Kidney glomerular epithelial cell (primary cell): Measurements from ENCODE around the gene MVB12B.

Experiments used
- DNase-seq: peaks from one replicate; lab custom pipeline; 2025; lab: John Stamatoyannopoulos, UW

Gene MVB12B

GRCh38 chr9:126494746-126495145, 168.1 kb downstream of the MVB12B start:
- DNase-seq: no peak

GRCh38 chr9:126495411-126496180, 169.0 kb downstream of the MVB12B start:
- DNase-seq: no peak

DNA sequence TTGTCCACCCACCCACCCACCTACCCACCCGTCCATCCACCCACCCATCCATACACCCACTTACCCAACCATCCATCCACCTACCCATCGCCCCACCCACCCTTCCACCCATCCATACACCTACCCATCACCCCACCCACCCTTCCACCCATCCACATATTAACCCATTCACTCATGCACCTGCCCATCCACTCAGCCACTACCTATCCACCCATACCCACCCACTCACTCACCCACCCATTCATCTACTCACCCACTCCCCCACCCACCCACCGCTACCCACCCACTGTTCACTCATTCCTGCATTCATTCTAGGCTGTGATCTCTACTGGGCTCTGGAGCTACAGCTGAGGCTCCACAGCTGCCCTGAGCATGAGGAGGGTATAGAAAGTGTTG, 169.6 kb downstream of the MVB12B start:
- DNase-seq: no peak

GRCh38 chr9:126496781-126497659, 170.4 kb downstream of the MVB12B start:
- no peak for DNase-seq

GRCh38 chr9:126497660-126498275, 171.1 kb downstream of the MVB12B start:
- DNase-seq: no peak

DNA sequence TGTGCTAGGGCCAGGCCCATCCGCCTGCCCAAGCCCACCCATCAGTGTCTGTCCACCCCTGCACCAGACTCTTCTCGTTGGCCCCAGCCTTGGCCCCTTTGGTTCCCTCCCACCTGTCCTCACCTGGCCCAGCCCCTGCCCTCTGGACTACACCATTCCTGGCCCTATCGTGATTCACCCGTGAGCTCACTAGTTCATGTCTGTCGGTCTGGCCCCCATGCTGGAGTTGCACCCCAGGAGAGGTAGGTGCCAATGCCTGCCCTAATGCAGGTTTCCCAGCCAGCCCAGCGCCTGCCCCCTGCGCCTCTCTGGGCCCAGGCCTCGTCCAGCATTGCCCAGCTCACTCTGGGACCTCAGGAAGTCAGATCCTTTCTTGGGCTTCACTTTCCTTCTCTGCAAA, 171.7 kb downstream of the MVB12B start:
- DNase-seq: no peak

DNA sequence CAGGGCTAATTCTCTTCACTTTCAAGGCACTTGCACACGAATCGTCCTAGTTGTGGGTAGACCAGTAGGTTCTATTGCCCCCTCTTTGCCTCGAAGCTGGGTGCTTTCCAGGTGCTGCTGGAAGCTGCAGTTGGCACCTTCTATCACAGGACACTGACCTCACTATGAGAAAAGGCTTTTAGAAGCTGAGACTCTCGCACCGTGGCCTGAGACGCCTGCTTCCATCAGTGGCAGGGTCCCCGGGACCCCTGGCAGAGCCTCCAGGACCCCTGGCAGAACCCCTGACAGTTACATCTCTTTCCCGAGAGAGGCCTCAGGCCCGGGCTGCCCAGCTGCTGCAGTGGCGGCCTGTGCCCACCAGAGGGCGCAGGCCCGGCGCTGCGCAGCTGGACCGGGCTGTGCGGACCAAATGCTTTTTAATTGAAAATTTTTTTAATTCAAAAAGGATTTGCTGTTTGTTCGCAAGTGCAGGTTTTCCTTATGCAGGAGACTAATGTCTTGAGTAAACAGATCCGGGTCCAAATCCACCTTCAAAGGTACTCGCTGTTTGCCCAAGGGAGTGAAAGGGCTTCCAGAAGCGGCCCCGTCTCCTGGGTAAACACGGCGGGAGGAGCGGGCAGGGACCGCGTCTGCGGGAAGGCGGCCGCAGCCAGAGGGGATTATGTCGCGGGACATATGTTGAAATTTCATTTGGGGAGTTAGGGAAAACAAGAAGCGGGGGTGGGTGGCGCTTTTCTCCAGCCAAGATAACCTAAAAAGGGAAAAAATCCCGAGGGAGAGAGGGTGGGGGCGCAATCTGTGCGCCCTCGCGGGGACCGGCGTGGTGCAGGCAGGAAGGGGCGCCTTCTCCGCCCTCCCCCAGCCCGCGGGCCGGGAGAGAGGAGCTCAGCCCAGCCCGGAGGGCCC, 172.6 kb downstream of the MVB12B start:
- DNase-seq: no peak

DNA sequence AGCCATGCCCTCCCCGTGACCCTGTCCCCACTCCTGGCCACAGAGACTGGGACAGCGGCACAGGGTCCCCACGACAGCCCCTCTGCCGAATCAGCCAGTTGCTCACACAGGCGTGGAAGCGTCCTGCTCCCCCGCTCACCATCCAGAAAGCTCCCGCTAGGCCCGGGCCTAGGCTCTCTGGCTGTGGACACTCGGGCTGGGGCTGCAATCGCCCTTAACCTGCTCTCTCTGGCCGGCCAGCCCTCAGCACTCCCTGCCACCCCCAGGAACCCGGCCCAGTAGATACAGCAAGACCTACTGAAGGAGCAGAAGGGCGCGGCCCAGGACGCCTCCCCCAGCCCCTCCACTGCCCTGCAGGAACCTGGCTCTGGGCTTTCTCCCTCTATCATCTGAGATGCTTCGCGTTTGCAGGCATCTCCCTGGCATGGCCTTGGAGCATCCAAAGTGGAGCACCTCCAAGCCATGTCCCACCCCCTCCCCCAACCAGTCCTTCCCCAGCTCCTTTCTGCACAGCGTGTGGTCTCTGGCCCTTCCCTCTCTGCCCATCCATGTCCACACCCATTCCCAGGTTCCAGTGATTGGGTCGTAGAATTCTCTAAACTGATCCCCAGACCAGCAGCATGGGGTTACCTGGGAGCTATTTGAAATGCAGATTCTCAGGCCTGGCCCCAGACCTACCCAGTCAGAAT, 173.4 kb downstream of the MVB12B start:
- DNase-seq: no peak

DNA sequence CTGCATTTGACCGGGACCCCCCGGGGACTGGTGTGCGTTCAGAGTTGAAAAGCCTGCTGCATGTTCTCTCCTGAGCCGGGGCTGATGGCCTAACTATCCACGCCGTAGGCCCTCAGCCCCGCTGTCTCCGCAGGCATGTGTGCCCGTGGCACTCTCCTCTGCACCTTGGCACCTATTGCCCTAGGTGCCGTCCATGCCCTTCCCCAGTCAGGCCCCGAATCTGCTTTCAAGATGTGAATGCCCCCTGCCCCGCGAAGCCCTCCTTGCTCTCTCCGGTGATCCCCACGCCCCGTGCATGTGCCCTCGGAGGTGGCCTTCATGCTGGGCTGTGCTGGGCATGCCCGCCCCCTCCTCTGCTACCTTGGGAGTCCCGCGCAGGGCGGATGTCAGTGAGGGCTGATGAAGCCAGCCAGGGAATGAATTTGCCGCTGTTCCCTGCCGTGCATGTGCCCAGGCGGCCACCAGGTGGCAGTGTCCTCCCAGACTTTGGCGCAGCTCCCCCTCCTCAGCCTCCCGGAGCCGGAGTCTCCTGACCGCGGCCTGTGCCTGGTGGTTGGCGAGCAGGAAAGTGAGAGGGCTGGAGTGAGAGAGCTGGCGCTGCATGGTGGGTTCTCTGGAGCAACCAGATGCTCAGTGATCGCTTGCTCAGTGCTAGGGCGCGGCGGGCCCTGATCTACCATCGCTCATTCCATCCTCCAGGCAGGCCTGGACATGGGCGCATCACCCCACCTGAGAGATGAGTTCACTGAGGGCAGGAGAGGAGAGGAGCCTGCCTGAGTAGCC, 174.2 kb downstream of the MVB12B start:
- DNase-seq: peak; percentile 51

GRCh38 chr9:126501383-126502331, 175.0 kb downstream of the MVB12B start:
- DNase-seq: no peak

- DNase-seq: no peak
Measured at GRCh38 chr9:126502417-126503332, 176.0 kb downstream of the MVB12B start.

DNA sequence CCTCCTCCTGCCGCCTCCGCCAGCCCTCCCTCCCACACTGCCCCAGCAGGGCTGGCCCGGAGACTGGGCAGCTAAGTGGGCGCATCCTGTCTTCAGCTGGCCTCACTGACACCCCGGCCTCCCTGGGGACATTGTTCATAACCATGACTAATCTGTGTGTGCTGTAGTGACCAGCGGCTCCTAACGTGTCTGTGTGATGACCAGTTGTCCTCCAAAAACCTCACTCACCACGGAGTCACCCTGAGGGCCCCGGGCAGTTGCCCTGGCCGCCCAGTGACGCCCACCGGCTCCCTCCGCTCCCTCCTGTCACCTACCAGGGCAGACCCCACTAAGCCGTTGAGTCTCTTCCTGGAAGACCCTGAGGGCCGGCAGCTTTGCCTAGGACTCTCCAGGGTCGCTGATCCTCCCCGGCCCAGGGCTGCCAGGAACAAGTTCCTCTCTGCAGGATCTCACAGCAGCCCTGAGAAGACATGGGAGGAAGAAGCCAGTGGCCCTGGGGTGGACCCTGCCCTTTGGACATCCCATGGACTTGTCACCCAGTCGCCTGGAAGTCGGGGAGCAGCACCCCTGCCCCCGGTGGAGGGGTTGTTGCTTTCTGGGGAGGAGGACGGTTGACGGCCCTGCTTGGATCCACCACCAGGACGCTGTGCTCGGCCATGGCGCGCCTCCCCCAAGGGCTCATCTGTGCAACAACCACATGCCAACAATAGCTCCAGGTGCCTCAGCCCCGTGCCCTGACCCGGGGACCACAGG, 176.9 kb downstream of the MVB12B start:
- DNase-seq: no peak

- no peak for DNase-seq
Measured at GRCh38 chr9:126504086-126504976, 177.7 kb downstream of the MVB12B start.

DNA sequence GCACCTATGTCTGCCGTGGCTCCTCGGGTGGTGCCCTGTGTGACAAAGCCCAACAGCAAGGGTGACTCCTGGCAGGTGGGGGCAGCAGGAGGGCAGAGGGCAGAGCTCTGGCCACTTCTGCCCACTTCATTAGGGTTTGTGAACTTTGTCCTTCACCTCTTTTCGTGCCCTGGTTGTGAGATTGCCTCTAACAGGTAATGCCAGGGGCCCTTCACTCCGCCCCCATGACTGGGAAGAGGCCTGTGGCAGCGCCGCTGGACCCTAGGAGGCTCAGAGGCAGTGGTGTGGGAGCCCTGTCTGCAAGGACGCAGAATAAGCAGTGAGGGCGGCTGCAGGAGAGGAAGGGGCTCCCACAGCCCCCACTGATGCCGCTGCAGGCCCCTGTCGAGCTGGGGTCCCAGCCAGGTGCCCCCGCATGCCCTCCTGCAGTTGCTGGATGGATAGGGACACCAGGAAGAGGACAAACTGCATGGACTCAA, 178.4 kb downstream of the MVB12B start:
- no peak for DNase-seq

DNA sequence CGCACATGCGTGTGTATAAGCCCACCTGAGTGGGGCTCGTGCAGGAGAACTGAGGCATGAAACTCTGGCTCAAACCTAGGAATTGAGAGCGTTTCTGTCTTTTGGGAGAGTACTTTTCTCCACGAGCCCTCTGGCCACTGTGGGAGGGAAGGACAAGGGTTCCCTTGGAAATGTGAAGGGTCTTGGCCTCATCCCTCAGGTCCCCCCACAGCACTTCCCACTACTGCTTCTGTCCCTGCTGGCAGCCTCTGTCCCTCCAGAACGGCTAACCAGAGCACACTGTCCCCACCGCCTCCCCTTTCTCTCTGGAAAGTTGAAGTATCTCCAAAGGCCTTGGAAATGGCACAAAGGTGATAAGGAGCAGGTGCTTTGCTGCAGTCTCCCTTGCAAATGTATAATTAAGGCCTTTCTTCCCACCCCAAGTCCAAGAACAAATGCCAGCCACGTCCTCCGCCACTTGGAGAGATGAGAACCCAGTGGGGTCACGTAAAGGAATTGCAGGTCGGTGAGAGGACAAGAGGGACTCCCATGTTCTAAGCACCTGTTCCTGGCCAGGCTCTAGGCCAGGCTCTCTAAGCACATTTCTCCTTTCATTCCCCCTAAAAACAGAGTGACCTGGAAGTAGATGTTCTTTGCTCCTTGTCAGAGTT, 179.2 kb downstream of the MVB12B start:
- DNase-seq: no peak
